ENCODE data around the gene ARHGAP25. TPM values are rescaled to one million over a fixed set of nuclear protein-coding genes. Genes with fewer than 3 reads are reported as not detected.

ARHGAP25 gene
- total and polyA plus RNA-seq, 2 of the 4 experiments (the other 2 are of a cell fraction), result 0.29 to 0.36 TPM

DNA sequence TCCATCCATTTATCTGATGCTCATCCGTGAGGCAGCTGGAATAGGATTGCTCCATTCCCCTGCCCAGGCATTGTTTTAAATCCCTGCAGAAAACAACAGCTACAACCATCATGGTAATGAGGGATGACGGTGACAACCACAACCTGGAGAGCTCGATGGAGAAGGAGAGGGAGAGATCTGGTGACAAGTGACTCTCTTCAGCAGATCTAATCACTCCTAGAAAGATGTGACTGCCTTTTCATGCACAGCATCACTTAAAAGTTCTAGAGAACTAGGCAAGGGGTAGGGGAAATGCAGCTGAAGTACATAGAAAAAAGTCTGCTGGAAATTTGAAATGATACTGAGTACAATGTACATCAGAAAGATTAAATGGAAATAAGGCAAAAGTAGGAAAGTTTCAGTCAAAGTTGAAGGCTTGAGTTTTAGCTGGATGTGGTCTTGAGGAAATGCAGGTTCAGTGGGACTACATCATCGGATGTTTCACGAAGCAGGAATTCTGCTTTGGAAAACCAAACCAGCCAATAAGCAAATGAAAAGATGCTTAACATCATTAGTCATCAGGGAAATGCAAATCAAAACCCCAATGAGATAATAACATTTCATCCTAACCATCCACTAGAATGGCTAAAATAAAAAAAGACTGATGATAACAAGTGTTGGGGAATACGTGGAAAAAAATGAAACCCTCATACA lies 6.8 kb upstream of the ARHGAP25 start:
- Histone ChIP-seq H3K9me1 (ENCODE audit: insufficient read depth, low read length) (peaks cover 15% of the 10 kb centered on the region), H2BK5ac (ENCODE audit: low read depth, low read length, poor library complexity, severe bottlenecking) (peak overlapping the region; percentile 90), H3K4me1 (ENCODE audit: control insufficient read depth, insufficient read depth, low read length) (peaks cover 13% of the 10 kb centered on the region), H4K20me1 (ENCODE audit: insufficient read depth, low read length) (no peaks in the 10 kb centered on the region), H3K9ac (ENCODE audit: low read depth, low read length) (no peak overlapping the region), H4K8ac (ENCODE audit: low read depth in 2 of 2, low read length in 2 of 2) (peak overlapping the region; percentile 48 to 98; a peak in 3 of 4 replicates), H3K79me1 (ENCODE audit: low read depth in 1 of 2, low read length in 2 of 2) (no peaks in the 10 kb centered on the region), H4K5ac (ENCODE audit: low read depth, low read length) (peak overlapping the region; percentile 65; the same call in 1 of the 2 replicates), H3K27ac (ENCODE audit: insufficient read depth, low read length) (no peak overlapping the region; the same call in 1 of the 2 replicates), H2AFZ (replicated peaks; ENCODE audit: low read length, poor library complexity) (peak overlapping the region; percentile 80), H3K4me3 (ENCODE audit: insufficient read depth, low read depth, low read length) (no peak overlapping the region), H3K23ac (ENCODE audit: low read depth, low read length) (peak overlapping the region; percentile 87), H3K14ac (replicated peaks; ENCODE audit: low read depth, low read length) (peak overlapping the region; percentile 98), H2BK15ac (ENCODE audit: low read depth, low read length) (peak overlapping the region; percentile 61; the same call in 2 of the 3 replicates), H3K18ac (ENCODE audit: low read depth, low read length) (peak overlapping the region; percentile 82; the same call in 1 of the 2 replicates), H2AK5ac (ENCODE audit: low read depth, low read length) (peak overlapping the region; percentile 97), H2BK20ac (ENCODE audit: low read depth, low read length) (peak overlapping the region; percentile 99), H3K36me3 (ENCODE audit: control insufficient read depth, insufficient read depth, low read length) (no peaks in the 10 kb centered on the region), H3K4me2 (ENCODE audit: low read depth, low read length) (no peak overlapping the region; the same call in 1 of the 2 replicates), H3K27me3 (ENCODE audit: control insufficient read depth, insufficient read depth, low read length) (no peaks in the 10 kb centered on the region), H3K9me3 (ENCODE audit: control insufficient read depth, insufficient read depth, low read length) (no peaks in the 10 kb centered on the region), H2AK9ac (replicated peaks; ENCODE audit: low read depth, low read length, poor library complexity) (peak overlapping the region; percentile 75), H3K56ac (ENCODE audit: extremely low read depth, insufficient read depth, low read length) (peak overlapping the region; percentile 38), H3K4ac (ENCODE audit: low read depth, low read length) (peak overlapping the region; percentile 99), H2BK120ac (ENCODE audit: low read depth, low read length) (peak overlapping the region; percentile 99), H4K91ac (ENCODE audit: insufficient read depth, low read depth, low read length) (peak overlapping the region; percentile 94)
- ChIA-PET POLR2A (ENCODE audit: unreplicated experiment) (interaction anchor here (0.6 kb wide), 1 partner anchor 539 kb away, joined by 4 read pairs; no protein-coding TSS in a partner anchor), CTCF (interaction anchor here (0.7 kb wide), 1 partner anchor 197 kb away, joined by 3 read pairs; no protein-coding TSS in a partner anchor)
- dilution Hi-C loops (cut with HindIII; ENCODE audit: low sequenced_read_pairs, unreplicated experiment) (no loop called here), in situ Hi-C loops (cut with MboI; ENCODE audit: low sequenced_read_pairs) (no loop called here), intact Hi-C loops (cut with micrococcal nuclease) (no loop called here)
- ATAC-seq (ENCODE audit: low read depth), result peak; percentile 25; the same call in 1 of the 2 replicates
- no CpG with 5 or more reads among the region's 6 CpGs for WGBS, 2 experiments (ENCODE audit: extremely low coverage in 2 of 2, insufficient read length in 1 of 2)
- TF ChIP-seq CTCF (conservative IDR thresholded peaks at IDR 0.05; ENCODE audit: low read depth, low read length) (no peak), SMC3 (IDR thresholded peaks at IDR 0.05; ENCODE audit: low read depth, low read length) (no peak), CEBPB (IDR thresholded peaks at IDR 0.05; ENCODE audit: low read depth, low read length) (no peak), CHD1 (IDR thresholded peaks at IDR 0.05; ENCODE audit: low read depth, low read length) (no peak), MXI1 (IDR thresholded peaks at IDR 0.05; ENCODE audit: borderline replicate concordance, low read depth, low read length) (no peak), USF2 (IDR thresholded peaks at IDR 0.05; ENCODE audit: low read depth, low read length) (no peak), MAZ (IDR thresholded peaks at IDR 0.05; ENCODE audit: borderline replicate concordance, low read depth, low read length) (no peak), RCOR1 (IDR thresholded peaks at IDR 0.05; ENCODE audit: insufficient replicate concordance, low read length) (no peak), BHLHE40 (IDR thresholded peaks at IDR 0.05; ENCODE audit: low read depth, low read length) (no peak), MAFK (IDR thresholded peaks at IDR 0.05; ENCODE audit: low read depth, low read length) (no peak), NFE2L2 (IDR thresholded peaks at IDR 0.05; ENCODE audit: low read depth, low read length) (no peak), FOS (IDR thresholded peaks at IDR 0.05; ENCODE audit: low read depth, low read length) (no peak)
- TF ChIP-seq, protein P1, sequence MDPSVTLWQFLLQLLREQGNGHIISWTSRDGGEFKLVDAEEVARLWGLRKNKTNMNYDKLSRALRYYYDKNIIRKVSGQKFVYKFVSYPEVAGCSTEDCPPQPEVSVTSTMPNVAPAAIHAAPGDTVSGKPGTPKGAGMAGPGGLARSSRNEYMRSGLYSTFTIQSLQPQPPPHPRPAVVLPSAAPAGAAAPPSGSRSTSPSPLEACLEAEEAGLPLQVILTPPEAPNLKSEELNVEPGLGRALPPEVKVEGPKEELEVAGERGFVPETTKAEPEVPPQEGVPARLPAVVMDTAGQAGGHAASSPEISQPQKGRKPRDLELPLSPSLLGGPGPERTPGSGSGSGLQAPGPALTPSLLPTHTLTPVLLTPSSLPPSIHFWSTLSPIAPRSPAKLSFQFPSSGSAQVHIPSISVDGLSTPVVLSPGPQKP (IDR thresholded peaks at IDR 0.05; ENCODE audit: borderline replicate concordance, low read depth, low read length), result no peak
- peak; percentile 90 for DNase-seq
- no TSS peak for BruUV-seq (replicated peaks)
